Glutamatergic neuron (in vitro differentiated cells): ENCODE measurements around the gene TMEM258. TPM values are rescaled to one million over a fixed set of nuclear protein-coding genes. Genes with fewer than 3 reads are reported as not detected.

Source experiments
- DNase-seq: peaks from one replicate; pipeline ENCODE4 v3.0.0; 2022
- H3K27ac Mint-ChIP-seq: one replicate; pipeline ENCODE4 v1.8.0; 2020; ENCODE audit warnings: mild to moderate bottlenecking, mixed read lengths, inconsistent platforms; ENCODE audit not compliant: unreplicated experiment
- H3K27me3 Mint-ChIP-seq: one replicate; pipeline ENCODE4 v1.8.0; 2020; ENCODE audit warnings: mild to moderate bottlenecking, moderate library complexity, mixed read lengths, inconsistent platforms; ENCODE audit not compliant: unreplicated experiment
- H3K36me3 Mint-ChIP-seq: one replicate; pipeline ENCODE4 v1.8.0; 2020; ENCODE audit warnings: mild to moderate bottlenecking, mixed read lengths, inconsistent platforms; ENCODE audit not compliant: unreplicated experiment
- H3K4me1 Mint-ChIP-seq: one replicate; pipeline ENCODE4 v1.8.0; 2020; ENCODE audit warnings: mild to moderate bottlenecking, low read depth, mixed read lengths, inconsistent platforms; ENCODE audit not compliant: unreplicated experiment
- H3K4me3 Mint-ChIP-seq: one replicate; pipeline ENCODE4 v1.8.0; 2020; ENCODE audit warnings: mild to moderate bottlenecking, mixed read lengths, inconsistent platforms; ENCODE audit not compliant: unreplicated experiment
- H3K9me3 Mint-ChIP-seq: one replicate; pipeline ENCODE4 v1.8.0; 2020; ENCODE audit warnings: mild to moderate bottlenecking, moderate library complexity, mixed read lengths, inconsistent platforms; ENCODE audit not compliant: unreplicated experiment
- CTCF ChIP-seq: fragments of 200-600 bp; sonication (generic); IDR thresholded peaks from one replicate; pipeline ENCODE4 v1.5.0; 2021; ENCODE audit not compliant: partially characterized antibody, unreplicated experiment
- total RNA-seq: library from RNA; stranded (reverse); fragmentation: NEBNext Ultra II Directional; extraction: Animal tissue kit (Norgen Biotek cat#: 25700); gene quantifications from one replicate; pipeline ENCODE4 v1.2.1, GENCODE V29; 2021; ENCODE audit not compliant: unreplicated experiment

The TMEM258 gene
- total RNA-seq, 1 donor from 2014 or later, result 82.7 TPM

- Mint-ChIP-seq H3K36me3 (no peaks in the 10 kb centered on the region), H3K9me3 (peaks cover 3% of the 10 kb centered on the region), H3K27me3 (peaks cover 21% of the 10 kb centered on the region), H3K27ac (no peak within 1 kb of the TSS), H3K4me1 (peaks cover 7% of the 10 kb centered on the region), H3K4me3 (peak within 1 kb of the TSS; percentile 80)
- peak; percentile 33 for TF ChIP-seq CTCF
- peak; percentile 80 for DNase-seq
These were observed 40.1 kb downstream of the TMEM258 start, which contains the start of gene MYRF for GRCh38 chr11:61752117-61752924. TSS of gene MYRF (plus strand) at chr11:61752636. CDS start at chr11:61752745, 109 bp downstream.

- no peak overlapping the region for H3K27ac Mint-ChIP-seq
- peaks cover 2% of the 10 kb centered on the region for H3K9me3 Mint-ChIP-seq
- DNase-seq, result no peak
- no peak overlapping the region for H3K4me3 Mint-ChIP-seq
- no peak for TF ChIP-seq CTCF
- H3K36me3 Mint-ChIP-seq, result no peaks in the 10 kb centered on the region
- H3K27me3 Mint-ChIP-seq, result peaks cover 18% of the 10 kb centered on the region
- peaks cover 11% of the 10 kb centered on the region for H3K4me1 Mint-ChIP-seq
These were observed 41.0 kb downstream of the TMEM258 start for GRCh38 chr11:61751384-61751783.

GRCh38 chr11:61750631-61751273 is 41.6 kb downstream of the TMEM258 start:
- peaks cover 3% of the 10 kb centered on the region for H3K9me3 Mint-ChIP-seq
- no peak overlapping the region for H3K4me3 Mint-ChIP-seq
- peaks cover 18% of the 10 kb centered on the region for H3K27me3 Mint-ChIP-seq

GRCh38 chr11:61749591-61750217 is 42.7 kb downstream of the TMEM258 start:
- no peaks in the 10 kb centered on the region for H3K36me3 Mint-ChIP-seq
- no peak for DNase-seq
- no peak overlapping the region for H3K4me3 Mint-ChIP-seq
- peaks cover 14% of the 10 kb centered on the region for H3K4me1 Mint-ChIP-seq
- no peak for TF ChIP-seq CTCF
- peaks cover 18% of the 10 kb centered on the region for H3K27me3 Mint-ChIP-seq
- H3K27ac Mint-ChIP-seq, result peak overlapping the region; percentile 39
- peaks cover 3% of the 10 kb centered on the region for H3K9me3 Mint-ChIP-seq

More at GRCh38 chr11:61750631-61751273, 41.6 kb downstream of the TMEM258 start:
- DNase-seq, result no peak
- TF ChIP-seq CTCF, result no peak
- no peaks in the 10 kb centered on the region for H3K36me3 Mint-ChIP-seq
- no peak overlapping the region for H3K27ac Mint-ChIP-seq
- peaks cover 14% of the 10 kb centered on the region for H3K4me1 Mint-ChIP-seq
